Ammon's horn (tissue), 1 donor: ENCODE data around the gene ANKRD62.
"Not testable (repeated sequence)": the region's sequence is repeated elsewhere in the genome, so short reads cannot be mapped to it uniquely, and the experiment has no call there.

Source experiments
- DNase-seq: peaks from one replicate; pipeline ENCODE4 v3.0.0-alpha.2; 2016; ENCODE audit warnings: low spot score

The ANKRD62 gene

DNA sequence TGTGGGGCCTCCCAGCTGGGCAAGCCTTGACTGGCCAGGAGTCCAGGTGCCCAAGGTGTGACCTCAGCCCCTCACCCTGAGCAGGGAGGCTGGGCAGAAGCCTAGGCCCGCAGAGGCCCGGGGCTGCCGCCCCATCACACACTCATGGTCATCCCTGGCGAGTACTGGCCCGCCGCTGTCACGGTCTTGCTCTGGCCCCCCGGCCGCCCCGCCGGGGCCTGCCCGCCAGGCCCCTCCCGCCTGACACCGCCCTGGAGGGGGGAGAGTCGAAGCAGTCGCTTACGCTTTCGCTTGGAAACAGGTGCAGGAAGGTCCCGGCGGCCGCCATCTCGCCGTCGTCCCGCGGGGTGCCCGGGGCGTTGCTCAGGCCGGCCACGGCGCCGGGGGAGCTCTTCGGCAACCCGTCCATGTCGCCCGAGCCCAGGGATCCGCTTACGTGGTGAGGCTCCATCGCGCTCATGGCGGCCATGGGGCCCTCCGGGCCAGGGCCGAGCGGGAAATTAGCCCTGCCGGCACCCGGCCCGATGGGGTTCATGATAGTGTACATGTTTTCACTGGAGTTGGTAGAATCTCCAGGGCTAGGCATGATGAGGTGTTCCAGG lies 26.6 kb upstream of the ANKRD62 start:
- DNase-seq, result no peak

DNA sequence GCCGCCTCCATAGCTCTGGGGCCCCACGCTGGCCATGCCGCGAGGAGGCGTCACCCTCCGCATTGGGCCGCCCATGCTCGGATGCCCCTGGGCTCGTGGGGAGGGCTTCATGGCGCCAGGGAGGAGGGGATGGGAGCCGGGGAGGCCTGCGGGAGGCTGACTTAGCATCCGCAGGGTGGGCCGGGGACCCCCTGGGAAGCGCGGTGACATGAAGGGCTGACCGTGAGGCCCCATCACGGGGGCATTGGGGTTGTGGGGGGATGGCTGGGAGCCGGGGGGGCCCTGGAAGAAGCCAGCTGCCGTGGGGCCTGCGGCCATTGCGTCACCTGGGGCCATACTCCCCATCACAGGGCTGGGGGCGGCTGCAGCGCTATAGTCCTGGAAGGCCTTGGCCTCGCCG lies 26.0 kb upstream of the ANKRD62 start:
- DNase-seq, result no peak

DNA sequence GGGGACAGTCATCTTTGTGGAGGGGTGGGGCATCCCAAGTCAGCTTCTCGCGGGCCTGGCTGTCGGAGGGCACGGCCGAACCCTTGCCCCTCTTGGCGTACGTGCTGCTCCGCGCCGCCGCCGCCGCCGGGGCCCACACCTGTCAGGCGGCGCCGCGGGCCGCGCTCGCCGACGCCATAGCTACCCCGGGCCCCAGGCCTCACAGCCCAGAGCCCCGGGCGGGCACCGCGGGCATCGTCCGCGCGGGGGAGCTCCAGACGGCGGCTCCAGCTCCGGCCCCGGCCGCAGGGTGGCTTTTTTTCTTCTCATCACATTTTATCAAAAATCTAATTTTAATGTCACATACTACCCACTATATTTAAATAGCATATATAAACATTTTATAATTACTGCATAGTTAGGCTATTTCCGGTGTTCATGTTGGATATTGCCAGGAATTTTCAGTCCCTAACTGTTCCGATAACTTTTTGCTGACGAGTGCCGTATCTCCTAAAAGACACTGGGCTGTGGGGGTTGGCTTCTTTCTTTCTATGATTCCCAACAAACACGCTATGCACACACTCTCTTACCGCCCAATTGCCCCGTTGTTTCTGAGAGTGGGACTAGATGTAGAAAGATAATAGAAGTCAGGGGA lies 25.2 kb upstream of the ANKRD62 start:
- DNase-seq, result not testable (repeated sequence)

DNA sequence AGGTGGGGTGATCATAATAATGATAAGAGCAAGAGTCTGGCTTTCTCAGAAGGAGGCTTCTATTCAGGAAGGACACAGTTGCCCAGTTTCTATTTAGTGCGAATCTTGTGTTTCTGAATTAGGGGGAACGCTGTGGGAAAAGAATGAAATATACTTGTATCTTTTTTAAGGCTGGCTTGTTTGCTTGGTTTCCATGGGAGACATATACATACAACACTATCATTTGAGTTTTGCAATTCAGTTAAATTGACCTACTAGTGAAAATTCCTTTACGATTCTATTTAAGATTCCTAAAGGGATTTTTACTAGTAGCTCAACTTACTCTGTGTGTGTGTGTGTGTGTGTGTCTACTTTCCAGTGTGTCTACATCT lies 24.7 kb upstream of the ANKRD62 start:
- DNase-seq, result no peak

DNA sequence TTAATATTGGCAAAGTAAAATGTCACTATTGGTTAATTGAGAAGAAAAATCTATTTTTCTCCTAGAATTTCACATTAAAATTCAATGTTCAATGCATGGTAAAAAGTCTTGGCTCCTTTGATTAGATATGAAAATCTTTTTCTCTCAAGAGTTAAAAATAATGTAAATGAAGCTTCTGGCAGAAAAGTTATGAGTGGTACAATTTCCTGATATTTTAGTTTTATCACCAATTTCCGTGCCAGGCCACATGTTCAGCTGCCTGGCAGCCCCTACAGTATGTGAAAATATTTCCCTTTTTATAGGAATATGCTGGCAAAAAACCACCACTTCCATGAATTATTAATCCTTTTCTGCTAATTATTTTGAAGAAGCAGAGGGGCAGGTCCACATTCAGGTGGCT lies 22.6 kb upstream of the ANKRD62 start:
- DNase-seq, result not testable (repeated sequence)

DNA sequence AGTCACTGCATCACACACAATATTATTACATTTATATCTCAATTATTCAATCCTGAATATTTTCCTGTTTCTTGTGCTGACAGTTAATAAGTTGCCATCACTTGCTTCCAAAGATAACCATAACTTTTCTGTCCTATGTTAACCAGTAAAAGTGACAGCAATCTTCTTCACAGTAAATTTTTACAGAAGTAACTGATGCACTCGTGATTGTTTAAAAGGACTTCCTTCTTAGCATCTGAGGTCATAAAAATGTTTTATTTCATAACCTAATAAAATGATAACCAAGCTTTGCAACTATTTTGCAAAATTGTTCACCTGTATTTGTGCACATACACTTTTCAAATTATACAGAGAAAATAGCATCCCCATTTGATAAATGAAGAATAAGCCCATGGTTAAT lies 20.6 kb upstream of the ANKRD62 start:
- no peak for DNase-seq

DNA sequence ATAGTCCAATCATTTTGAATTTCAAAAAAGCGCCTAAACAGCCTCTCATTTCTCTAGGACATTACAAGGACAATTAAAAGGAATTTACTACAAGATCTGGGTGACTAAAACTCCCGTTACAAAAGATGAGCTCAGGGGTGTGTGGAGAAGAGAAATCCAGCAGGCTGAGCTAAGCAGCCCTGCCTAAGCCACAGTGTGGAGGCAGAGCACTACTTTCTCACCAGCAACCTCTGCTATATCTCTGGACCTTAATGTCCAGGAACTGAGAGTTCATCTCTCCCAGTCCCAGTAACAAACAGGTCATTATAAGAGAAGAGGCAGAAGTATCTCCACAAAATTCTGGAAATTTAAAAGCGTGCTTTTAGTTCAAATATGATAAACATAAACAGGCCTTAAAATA lies 18.9 kb upstream of the ANKRD62 start:
- no peak for DNase-seq

DNA sequence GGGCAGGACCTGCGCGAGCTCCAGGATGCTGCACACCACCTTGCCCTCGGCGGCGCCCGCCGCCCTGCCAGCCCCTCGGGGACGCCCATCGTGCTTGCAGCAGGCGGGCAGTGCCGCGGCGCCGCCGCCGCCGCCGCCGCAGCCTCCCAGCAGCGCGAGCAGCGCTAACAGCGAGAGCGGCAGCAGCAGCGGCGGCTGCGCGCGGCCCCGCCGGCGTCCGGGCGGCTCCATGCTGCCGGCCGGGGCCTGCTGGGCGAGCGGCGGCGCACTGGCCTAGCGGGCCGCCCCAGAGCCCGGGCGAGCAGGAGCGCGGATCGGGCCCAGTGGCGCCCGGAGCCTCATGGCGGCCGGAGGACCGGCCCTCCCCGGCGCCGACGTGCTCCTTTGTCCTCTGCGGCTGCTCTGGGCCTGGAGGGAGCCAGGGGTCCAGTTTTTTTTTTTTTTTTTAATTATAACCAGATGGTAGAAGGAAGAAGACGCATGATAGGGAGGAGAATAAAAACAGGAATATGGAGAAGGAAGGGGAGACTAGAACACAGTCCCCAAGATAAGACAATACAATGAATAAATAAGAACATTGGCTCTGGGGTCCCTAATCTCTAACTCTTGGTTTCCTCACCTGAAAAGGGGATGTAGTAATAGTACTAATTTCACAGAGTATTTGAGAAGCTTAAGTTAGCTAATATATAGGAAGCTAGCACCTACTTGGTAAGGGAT lies 17.1 kb upstream of the ANKRD62 start:
- no peak for DNase-seq

DNA sequence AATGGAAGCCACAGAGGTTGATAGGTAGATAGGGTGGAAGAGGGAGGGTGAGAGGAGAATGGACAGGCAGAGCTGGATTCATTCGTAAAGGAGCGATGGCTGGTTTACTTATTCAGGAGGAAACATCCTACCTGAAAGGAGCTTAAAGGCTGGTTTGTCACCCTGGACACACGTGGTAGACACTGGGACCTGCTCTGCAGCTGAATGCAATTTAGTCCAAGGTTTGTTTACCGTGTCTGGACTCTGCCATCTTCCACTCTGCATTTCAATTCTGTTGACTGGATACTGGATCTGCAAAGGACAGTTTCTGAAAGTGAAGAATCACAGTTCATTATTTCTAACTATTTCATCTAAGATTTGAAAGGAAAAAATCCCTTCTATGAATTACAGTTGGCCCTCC lies 15.6 kb upstream of the ANKRD62 start:
- DNase-seq, result not testable (repeated sequence)

DNA sequence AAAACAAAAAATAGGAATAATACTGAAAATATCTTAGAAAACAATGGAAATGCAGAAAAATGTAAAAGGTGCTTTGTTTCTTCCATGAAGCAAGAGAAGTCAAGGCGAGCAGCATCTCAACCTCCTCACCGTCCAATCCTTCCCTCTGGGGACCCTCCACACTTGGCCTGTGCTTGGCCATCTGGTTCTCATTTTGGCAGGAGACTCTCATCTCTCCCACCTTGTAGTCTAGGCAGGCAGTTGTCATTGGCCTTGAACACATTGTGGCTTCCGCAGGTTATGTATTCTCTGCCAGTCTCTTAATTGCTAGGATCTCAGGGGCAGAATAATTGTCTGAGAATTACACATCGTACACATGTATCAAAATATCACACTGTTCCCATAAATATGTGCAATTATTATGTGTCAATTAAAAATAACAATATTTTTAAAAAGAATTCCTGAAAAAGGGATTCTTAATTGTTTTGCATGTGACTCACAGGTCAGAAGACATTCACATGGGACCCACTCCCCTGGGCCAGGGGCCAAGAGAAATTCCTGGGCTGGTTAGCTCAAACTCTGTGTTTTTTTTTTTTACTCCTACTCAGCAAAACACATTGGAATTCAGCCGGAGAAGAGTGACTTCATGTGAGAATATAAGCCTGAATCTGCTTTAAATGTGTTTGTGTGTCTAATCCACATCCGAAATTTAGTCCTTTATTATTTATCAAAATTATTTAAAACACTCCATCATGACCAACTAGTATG lies 14.0 kb upstream of the ANKRD62 start:
- DNase-seq, result no peak

DNA sequence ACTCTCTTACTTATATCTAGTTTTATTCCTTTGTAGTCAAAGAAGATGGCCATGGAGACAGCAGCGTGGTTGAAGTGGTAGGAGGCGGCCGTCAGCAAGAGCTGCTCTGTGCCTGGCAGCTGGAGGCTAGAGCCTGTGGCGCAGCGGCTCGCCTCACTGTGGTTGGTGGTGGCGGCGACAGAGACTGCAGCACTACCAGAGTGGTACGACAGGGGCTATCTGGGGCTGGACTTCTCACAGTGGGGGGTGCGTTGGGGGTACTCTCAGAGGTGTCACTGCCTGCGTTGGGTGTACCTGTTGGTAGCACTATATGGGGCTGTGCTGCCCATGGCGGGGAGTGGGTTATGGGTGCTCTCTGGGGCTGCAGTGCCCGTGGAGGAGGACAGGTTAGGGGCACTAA lies 8.5 kb upstream of the ANKRD62 start:
- DNase-seq, result no peak

DNA sequence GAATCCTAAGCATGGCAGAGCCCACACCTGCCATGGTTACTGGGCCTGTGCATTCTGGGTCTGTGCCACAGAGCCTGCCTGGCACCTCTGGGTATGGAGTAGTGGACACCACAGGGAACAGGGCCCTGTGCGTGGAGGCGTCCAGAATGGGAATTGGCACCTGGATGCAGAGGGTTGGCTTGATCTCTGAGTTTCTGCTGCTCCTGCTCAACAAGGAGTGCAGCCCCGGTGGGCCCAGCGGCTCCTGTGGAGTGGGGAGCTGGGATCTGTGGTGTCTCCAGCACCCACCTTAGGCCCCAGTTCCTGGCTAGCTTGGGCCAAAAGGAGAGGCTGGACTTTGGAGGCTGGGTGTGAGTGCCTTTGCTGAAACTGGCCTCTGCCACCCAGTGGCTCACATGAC lies 7.9 kb upstream of the ANKRD62 start:
- DNase-seq, result no peak

DNA sequence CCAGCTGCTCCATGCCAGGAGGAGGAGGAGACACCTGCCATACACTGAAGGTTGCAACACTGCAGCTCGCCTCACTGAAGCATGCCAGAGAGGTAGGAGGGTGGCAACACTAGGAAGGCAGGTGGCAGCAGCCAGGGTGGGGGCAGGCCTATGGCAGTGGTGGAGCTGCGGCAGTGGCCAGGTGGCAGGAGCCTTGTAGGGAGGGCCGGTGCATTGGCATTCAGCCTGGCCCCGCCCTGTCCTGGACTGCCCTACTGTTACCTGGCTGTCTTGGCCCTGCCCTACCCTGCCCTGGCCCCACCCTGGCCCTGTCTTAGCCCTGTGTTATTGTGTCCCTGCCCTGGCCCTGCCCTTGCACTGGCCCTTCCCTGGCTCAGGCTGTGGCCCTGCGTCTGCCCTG lies 7.4 kb upstream of the ANKRD62 start:
- DNase-seq, result no peak

DNA sequence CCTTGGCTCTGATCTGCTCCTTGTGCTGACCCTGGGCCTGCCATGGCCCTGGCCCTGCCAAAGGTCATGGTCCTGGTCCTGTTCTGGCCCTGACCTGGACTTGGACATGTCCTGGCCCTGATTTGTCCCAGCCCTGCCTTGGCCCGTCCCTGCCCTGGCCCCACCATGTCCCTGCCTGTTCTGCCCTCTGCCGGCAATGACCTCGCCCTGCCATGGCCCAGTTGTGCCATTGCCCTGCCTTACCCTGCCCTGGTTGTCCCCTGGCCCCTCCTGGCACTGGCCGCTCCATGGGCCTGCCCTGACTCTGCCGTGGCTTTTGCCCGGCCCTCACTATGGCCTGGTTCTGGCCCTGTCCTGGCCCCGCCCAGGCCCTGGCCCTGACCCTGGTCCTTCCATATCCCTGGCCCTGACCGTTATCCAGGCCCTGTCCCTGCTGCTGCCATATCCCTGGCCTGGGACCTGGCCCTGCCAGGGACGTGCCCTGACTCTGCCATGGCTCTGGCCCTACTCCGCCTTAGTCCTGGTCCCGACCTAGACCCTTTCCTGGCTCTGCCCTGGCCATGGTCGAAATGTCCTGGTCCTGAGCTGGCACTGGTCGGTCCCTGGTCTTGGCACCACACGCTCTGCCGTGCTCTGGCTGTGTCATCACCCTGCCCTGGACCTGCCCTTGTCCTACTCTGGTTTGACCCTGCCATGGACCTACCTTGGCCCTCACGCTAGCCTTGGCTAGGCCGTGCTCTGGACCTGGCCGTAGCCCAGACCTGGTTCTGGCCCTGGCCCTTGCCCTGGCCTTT lies 6.8 kb upstream of the ANKRD62 start:
- DNase-seq, result no peak

DNA sequence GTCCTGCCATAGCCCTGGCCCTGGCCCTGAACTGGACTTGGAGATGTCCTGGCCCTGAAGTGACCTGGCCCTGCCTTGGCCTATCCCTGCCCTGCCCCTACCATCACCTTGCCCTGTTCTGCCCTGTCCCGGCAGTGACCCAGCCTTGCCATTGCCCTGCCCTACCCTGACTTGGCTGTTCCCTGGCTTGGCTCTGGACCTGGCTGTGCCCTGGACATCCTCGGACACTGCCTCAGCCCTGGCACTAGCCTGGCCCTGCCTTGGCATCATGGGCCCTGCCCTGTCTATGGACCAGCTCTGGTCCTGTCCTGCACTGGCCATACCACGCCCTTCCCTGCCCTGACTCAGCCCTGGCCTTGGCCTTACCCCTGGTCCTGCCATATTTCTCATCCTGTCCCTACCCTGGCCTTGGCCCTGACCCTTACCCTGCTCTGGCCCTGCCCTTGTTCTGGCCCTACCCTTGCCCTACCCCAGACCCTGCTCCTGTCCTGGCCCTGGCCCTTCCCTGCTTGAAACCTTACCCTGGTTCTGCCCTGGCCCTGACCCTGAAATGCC lies 6.1 kb upstream of the ANKRD62 start:
- no peak for DNase-seq

DNA sequence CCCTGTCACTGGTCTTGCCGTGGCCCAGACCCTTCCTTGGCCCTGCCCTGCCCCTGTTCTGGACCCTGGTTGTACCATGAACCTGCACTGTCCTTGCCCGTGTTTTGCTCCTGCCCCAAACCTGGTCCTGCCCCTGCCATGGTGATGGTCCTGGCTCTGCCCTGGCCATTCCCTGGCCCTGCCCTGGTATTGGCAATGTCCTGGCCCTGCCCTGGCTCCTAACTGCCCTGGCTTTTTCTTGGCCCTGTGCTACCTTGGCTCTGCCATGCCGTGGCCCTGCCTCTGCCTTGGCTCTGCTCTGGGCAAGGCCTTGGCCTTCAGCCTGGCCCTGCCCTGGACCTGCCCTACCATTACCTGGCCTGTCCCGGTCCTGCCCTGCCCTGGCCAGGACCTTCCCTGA lies 5.5 kb upstream of the ANKRD62 start:
- no peak for DNase-seq

DNA sequence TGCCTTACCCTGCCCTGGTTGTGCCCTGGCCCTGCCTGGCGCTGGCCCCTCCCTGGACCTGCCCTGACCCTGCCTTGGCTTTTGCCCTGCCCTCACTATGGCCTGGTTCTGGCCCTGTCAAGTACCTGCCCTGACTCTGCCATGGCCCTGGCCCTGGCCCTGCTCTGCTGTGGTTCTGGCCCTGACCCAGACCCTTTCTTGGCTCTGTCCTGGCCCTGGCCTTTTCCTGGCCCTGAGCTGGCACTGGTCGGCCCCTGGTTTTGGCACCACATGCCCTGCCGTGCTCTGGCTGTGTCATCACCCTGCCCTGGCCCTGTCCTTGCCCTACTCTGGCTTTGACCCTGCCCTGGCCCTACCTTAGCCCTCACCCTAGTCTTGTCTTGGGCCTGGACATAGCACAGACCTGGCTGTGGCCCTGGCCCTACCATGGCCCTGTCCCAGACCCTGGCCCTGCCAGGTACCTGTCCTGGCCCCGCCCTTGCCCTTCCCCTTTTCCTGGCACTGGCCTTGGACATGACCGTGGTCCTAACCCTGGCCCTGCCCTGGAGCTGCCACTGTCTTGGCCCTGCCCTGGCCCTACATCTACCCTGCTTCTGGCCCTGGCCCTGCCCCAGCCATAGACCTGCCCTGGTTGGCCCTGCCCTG lies 4.8 kb upstream of the ANKRD62 start:
- no peak for DNase-seq

DNA sequence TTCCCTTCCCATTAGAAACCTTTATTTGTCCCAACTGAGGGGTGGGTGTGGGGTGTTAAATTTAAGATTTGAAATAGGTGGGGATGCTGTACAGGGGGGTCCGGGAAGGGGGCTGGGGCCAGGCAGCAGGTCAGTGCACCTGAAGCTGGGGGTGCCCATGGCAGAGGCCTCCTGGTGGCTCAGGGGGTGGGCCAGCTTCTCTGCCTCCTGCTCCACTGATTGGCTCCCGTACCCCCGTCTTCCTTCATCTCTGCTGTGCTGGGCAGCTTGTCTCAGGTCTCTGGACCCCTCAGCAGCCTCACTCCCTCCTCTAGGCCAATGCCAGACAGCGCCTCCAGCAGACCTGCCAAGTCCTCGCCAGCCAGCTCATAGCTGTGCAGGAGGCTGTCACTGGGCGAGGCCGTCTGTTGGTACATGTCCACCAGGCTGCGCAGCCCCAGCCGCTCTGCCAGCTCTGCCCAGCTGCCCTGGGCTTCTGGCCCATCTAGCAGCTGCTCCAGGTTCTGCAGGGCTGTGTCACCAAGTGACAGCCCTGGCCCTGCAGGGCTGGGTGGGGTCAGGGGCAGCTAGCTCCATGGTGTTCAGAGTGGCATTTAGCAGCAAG lies 2.0 kb upstream of the ANKRD62 start:
- DNase-seq, result no peak

DNA sequence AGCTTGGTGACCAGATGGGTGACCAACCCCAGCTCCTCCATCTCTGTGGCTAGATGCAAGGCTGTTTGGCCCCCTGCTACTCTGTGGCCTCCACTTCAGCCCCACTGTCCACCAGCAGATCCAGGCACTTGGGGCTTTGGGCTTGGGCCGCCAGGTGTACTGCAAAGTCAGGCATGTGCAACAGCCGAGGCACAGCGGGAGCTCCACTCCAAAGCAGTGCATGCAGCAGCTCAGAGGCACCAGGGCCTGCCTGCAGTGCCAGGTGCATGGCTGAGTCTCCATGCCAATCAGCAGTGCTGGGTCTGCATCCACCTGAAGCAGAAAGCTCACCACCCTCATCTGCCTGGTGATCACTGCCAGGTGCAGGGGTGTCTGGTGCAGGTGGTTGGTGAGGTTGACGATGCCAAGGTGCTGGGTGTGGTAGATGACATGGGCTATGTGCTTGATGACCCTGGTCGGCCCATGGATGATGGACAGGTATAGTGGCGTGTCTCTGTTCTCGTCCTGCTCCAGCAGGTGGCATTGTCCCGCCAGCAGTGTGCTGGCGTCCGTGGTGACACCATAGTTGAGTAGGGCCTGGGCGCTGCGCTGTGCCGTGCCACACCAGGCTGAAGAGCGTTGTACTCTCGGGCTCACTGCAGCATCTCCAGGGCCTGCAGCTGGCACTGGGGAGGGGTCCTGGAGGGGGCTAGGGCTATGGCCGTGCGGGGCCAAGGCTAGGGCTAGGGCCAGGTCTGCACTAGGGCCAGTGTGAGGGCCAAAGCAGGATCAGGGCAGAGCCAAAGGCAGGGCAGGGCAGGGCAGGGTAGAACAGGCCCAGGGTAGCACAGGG lies 1.0 kb upstream of the ANKRD62 start:
- DNase-seq, result no peak

DNA sequence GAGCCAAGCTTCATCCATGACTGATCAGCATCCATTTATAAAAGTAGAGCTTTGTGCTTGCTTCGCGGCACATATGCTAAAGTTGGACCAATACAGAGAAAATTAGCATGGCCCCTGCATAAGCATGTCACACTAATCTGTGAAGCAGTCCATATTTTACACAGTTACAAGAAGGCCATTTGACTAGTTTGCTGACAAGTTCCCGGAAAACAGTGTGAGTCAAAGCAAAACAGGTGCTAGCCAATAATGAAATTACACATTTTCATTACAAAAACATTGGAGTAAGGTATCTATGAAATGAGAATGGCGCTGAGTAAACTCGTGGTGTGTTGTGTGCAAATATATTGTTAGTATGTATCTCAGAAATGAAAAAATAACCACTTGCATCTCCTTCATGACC lies 4.7 kb downstream of the ANKRD62 start:
- no peak for DNase-seq
